GM12892 (cell line): ENCODE results near the gene STK10.

ENCODE experiments used
- POLR2AphosphoS5 ChIP-seq: IDR thresholded peaks from 2 replicates; pipeline ENCODE4 v1.6.1; 2011; ENCODE audit warnings: low read depth, low read length, control low read depth
- TAF1 ChIP-seq: IDR thresholded peaks from 2 replicates; pipeline ENCODE4 v1.6.1; 2011; ENCODE audit warnings: low read depth, mild to moderate bottlenecking, control low read depth, low read length, borderline replicate concordance

DNA sequence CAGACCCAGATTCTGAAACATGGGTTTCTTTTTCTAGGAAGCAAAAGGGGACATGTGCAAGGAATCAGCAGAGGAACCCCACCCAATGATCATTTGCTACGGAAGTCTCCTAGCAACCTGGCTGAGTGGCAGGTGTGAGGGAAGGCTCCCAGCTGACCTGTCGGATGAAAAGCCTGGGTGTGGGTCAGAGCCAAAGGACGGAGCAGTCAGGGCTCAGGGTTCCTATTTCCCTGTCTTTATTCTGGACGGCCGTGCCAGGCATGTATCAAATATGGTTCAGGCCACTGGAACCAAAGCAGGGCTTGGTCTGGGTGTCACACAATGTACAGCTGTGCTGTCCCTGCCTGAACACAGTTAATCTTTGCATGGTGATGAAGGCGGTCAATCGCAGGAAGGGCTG lies 20.1 kb downstream of the STK10 start:
- TF ChIP-seq TAF1 = no peak
- TF ChIP-seq POLR2AphosphoS5 = no peak
